Ovary (tissue), 9 donors: ENCODE measurements around the gene CEP55. TPM values are rescaled to one million over a fixed set of nuclear protein-coding genes. Genes with fewer than 3 reads are reported as not detected.
"Not testable (repeated sequence)": the region's sequence is repeated elsewhere in the genome, so short reads cannot be mapped to it uniquely, and the experiment has no call there.

Experiments
- DNase-seq, 5 donors: peaks; one replicate each; pipeline ENCODE4 v3.0.0-alpha.2; 2019 to 2020
- H3K27ac ChIP-seq, 2 donors: fragments of 200-600 bp; one replicate each; pipeline versions ENCODE4 v1.5.1 to v1.8.0; 2019 to 2022
- H3K27me3 ChIP-seq: fragments of 200-600 bp; one replicate; pipeline ENCODE4 v1.8.0; 2022
- H3K36me3 ChIP-seq: fragments of 200-600 bp; sonication (generic); one replicate; pipeline ENCODE4 v1.5.1; 2019
- H3K4me1 ChIP-seq: one replicate; pipeline ENCODE4 v1.8.1; 2013; ENCODE audit warnings: mild to moderate bottlenecking, moderate library complexity; ENCODE audit not compliant: insufficient read depth
- H3K4me3 ChIP-seq: fragments of 200-600 bp; sonication (generic); one replicate; pipeline ENCODE4 v1.5.1; 2017
- H3K9me3 ChIP-seq, 2 donors: fragments of 200-600 bp in 1 of 2; sonication (generic) in 1 of 2; one replicate each; pipeline versions ENCODE4 v1.5.1 to v1.8.1; 2013 to 2019; ENCODE audit warnings: mild to moderate bottlenecking in 1 of 2, moderate library complexity in 1 of 2
- EP300 ChIP-seq: sonication (generic); formaldehyde crosslinking; IDR thresholded peaks from one replicate; pipeline ENCODE4 v1.6.1; 2017; ENCODE audit warnings: antibody characterized with exemption
- POLR2A ChIP-seq: fragments of 450-650 bp; IDR thresholded peaks from one replicate; pipeline ENCODE4 v1.6.1; 2017; ENCODE audit warnings: antibody characterized with exemption, mild to moderate bottlenecking, moderate library complexity
- WGBS, 3 donors: extraction: QIAGEN DNeasy Blood & Tissue Kit in 1 of 3; methylation state at CpG; one replicate each; pipeline versions ENCODE4 v1.1.5 to v1.1.7; 2013 to 2017; 5-methylcytosine and 5-hydroxymethylcytosine counted together
- intact Hi-C, 4 donors: fragments of 100-400 bp; cut with DNase I; formaldehyde crosslinking; loops; one replicate each; pipeline versions ENCODE4 v1.11.0 to v1.15.1; 2022 to 2023
- polyA plus RNA-seq, 2 donors: library from polyadenylated mRNA; stranded (reverse); fragments of 200-250 nt in 1 of 2; fragments of 350-450 nt in 1 of 2; fragmentation: Illumina TruSeq in 1 of 2; extraction: RNeasy Lipid Tissue Mini Kit (QIAGEN cat#74804) in 1 of 2; gene quantifications; one replicate each; pipeline ENCODE4 v1.2.3, GENCODE V29; 2013 to 2014
- total RNA-seq, 7 donors: library from RNA; depleted of rRNA in 2 of 7; stranded (reverse); fragments of >200 nt in 2 of 7; fragmentation: NEBNext Ultra II Directional in 3 of 7; extraction: Animal tissue kit (Norgen Biotek cat#: 25700) in 3 of 7; gene quantifications; one replicate each; pipeline versions ENCODE4 v1.1.0 to v1.2.4, GENCODE V29; 2016 to 2023
- TF ChIP-seq, protein P1 (sequence below), 3 donors: fragments of 450-650 bp in 2 of 3; fragments of 200-600 bp in 1 of 3; IDR thresholded peaks; one replicate each; pipeline versions ENCODE4 v1.5.1 to v1.8.0; 2016 to 2022; ENCODE audit warnings: antibody characterized with exemption in 3 of 3, mild to moderate bottlenecking in 1 of 3
- donor health status: DM: no; HTN: no; CAD: no; lungs with moderate emphysema.
- donor health status: DM: no; HTN: no; CAD: no.
- donor health status: Bipolar disorder and iron deficiency.
- donor health status: DM: yes; HTN: yes; CAD: no.
- donor health status: DM: no; HTN: no; CAD: no.
- donor health status: DM: yes; HTN: yes; CAD: no.

Gene CEP55
- total and polyA plus RNA-seq, 9 donors, result 0.12 to 2.0 (median 0.33) TPM; not detected in 2

DNA sequence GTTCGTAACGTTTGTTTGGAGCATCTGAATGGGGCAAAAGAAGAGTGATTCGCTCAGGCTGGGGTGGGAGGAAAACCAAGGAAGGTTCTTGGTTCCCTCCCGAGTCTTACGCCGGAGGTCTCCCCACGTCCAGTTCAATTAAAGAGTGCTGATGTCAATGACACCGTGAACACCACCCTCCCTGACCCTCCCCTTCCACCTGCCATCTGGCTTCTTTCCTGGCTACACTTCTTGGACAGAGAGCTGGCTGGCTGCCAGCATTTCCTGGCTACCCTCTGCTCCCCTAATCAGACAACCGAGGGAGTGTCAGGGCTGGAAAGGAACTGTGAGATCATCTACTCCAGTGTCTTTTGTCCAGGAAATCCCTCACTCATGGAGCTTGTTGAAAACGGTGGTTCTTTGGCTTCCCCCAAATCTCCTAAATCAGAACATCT lies 46.0 kb downstream of the CEP55 start:
- Histone ChIP-seq H3K4me3 (no peak overlapping the region), H3K9me3 (no peaks in the 10 kb centered on the region), H3K36me3 (no peaks in the 10 kb centered on the region), H3K4me1 (no peaks in the 10 kb centered on the region), H3K27ac (no peak overlapping the region), H3K27me3 (no peaks in the 10 kb centered on the region)
- 1 to 2% (median 2%) methylated on average over 10 of the region's 10 CpGs for WGBS, 3 donors
- TF ChIP-seq POLR2A (no peak), EP300 (no peak)
- TF ChIP-seq, protein P1, sequence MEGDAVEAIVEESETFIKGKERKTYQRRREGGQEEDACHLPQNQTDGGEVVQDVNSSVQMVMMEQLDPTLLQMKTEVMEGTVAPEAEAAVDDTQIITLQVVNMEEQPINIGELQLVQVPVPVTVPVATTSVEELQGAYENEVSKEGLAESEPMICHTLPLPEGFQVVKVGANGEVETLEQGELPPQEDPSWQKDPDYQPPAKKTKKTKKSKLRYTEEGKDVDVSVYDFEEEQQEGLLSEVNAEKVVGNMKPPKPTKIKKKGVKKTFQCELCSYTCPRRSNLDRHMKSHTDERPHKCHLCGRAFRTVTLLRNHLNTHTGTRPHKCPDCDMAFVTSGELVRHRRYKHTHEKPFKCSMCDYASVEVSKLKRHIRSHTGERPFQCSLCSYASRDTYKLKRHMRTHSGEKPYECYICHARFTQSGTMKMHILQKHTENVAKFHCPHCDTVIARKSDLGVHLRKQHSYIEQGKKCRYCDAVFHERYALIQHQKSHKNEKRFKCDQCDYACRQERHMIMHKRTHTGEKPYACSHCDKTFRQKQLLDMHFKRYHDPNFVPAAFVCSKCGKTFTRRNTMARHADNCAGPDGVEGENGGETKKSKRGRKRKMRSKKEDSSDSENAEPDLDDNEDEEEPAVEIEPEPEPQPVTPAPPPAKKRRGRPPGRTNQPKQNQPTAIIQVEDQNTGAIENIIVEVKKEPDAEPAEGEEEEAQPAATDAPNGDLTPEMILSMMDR (IDR thresholded peaks at IDR 0.05), result no peak
- intact Hi-C loops, result no loop called here
- peak in 1 of 5 donors; percentile 45 for DNase-seq

DNA sequence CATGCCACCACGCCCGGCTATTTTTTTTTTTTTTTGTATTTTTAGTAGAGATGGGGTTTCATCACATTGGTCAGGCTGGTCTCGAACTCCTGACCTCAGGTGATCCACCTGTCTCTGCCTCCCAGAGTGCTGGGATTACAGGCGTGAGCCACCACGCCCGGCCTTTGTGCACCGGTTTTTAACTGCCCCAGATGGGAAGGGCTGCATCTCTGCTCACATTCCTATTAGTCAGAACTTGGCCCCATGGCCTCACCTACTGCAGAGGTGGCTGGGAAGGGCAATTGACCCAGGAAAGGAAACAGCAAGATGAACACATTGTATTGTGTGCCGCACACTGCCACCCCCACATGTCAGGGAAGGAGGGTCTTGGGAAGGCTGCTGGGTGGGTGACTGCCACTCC lies 50.6 kb downstream of the CEP55 start:
- 82 to 94% (median 90%) methylated on average over 8 of the region's 8 CpGs for WGBS, 3 donors
- intact Hi-C loops, H3K4me3 ChIP-seq, H3K4me1 ChIP-seq, DNase-seq, H3K27ac ChIP-seq, H3K9me3 ChIP-seq, H3K36me3 ChIP-seq, H3K27me3 ChIP-seq: not testable (repeated sequence)

DNA sequence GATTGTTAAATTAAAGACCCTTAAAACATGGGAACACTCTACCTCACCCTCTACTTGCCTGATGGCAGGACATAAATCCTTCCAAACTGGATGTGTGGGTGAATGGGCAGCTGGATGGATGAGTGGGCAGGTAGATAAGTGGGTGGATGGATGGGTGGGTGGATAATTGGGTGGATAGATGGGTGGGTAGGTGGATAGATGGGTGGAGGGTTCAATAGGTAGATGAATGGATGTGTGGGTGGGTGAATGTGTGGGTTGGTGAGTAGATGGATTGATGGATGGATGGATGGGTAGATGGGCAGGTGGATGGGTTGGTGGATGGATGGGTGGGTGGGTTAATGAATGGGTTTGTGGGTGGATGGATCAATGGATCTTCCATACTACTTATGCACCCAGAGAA lies 51.1 kb downstream of the CEP55 start:
- H3K36me3 ChIP-seq, result no peaks in the 10 kb centered on the region
- intact Hi-C loops, result no loop called here
- no peaks in the 10 kb centered on the region for H3K9me3 ChIP-seq
- no peak overlapping the region for H3K27ac ChIP-seq
- no peak overlapping the region for H3K4me3 ChIP-seq
- no peak for DNase-seq
- H3K27me3 ChIP-seq, result no peaks in the 10 kb centered on the region
- TF ChIP-seq POLR2A, result no peak
- no peaks in the 10 kb centered on the region for H3K4me1 ChIP-seq

DNA sequence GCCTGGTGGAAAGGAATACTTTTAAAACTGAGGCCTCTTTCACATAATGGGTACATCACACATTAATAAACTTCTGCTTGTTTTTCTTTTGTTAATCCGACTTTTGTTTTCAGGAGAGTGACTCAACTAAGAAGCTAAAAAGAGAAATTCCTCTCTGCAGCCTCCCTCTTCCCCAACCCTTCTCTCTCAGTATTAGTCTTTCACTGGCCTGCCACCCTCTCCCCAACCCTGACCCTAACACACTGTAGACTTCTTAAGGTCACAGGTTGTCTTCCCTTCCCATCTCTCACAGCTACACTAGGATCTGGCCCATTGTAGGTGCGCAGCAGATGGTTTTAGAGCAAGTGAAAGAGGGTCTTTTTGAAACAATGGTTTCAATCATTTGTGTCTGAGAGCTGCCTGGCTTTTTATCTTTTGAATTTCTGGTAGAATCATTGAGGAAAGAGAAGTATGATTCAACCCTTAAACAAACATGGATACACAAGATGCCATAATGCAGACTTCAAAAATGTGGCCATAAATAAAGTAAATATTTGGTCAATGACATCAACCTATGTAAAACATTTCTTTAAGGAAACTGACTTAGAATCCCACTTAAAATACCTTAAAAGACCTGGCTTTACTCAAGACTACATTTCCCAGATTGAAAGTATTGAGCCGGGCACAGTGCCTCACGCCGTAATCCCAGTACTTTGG lies 52.1 kb downstream of the CEP55 start:
- Histone ChIP-seq H3K36me3 (no peaks in the 10 kb centered on the region), H3K27ac (no peak overlapping the region), H3K4me1 (no peaks in the 10 kb centered on the region), H3K27me3 (no peaks in the 10 kb centered on the region), H3K9me3 (no peaks in the 10 kb centered on the region), H3K4me3 (no peak overlapping the region)
- no peak for DNase-seq
- TF ChIP-seq POLR2A (no peak), EP300 (no peak)
- TF ChIP-seq, protein P1 (IDR thresholded peaks at IDR 0.05), result no peak
- intact Hi-C loops, result no loop called here
- WGBS, 3 donors, result 72 to 90% (median 86%) methylated on average over 5 of the region's 5 CpGs

DNA sequence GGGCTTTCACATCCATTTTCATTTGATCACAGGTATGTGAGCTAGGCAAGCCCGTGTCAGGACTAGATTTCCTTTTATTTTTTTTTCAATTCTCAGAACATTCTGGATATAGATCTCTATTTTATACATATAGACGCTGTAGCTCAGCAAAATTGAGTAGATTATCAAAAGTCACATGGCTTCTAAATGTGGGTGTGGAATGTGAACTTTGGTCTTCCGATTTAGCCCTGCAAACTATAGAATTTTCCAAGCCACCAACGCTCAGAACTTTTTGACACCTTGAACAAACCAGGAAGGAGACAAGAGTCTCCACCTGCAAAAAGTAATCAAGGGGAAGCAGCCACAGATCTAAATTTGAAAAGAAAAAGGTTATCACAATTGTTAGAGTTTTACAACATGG lies 54.2 kb downstream of the CEP55 start:
- Histone ChIP-seq H3K4me3 (no peak overlapping the region), H3K27me3 (no peaks in the 10 kb centered on the region), H3K9me3 (no peaks in the 10 kb centered on the region), H3K4me1 (no peaks in the 10 kb centered on the region), H3K27ac (no peak overlapping the region), H3K36me3 (no peaks in the 10 kb centered on the region)
- intact Hi-C loops, result no loop called here
- DNase-seq, result no peak
- no peak for TF ChIP-seq EP300
- TF ChIP-seq POLR2A, result no peak
- TF ChIP-seq, protein P1 (IDR thresholded peaks at IDR 0.05), result no peak
- WGBS, 3 donors, result 78 to 86% (median 79%) methylated on average over 4 of the region's 4 CpGs
